HEK293T (cell line): ENCODE data around the gene IQCN.

Experiments used
- SP1 ChIP-seq: fragments of 450-650 bp; IDR thresholded peaks from 2 replicates; pipeline ENCODE4 v1.6.1; 2017
- TARDBP ChIP-seq: fragments of 450-650 bp; IDR thresholded peaks from 2 replicates; pipeline ENCODE4 v1.6.1; 2016

GRCh38 chr19:18221815-18222725 is 52.2 kb downstream of the IQCN start:
- TF ChIP-seq SP1 = no peak
- TF ChIP-seq TARDBP = no peak
